IMR-90 (cell line): Measurements from ENCODE around the gene ABTB2. TPM values are rescaled to one million over a fixed set of nuclear protein-coding genes. Genes with fewer than 3 reads are reported as not detected.

Experiments used
- ATAC-seq: fragments of 200-7000 bp; cut with Tn5 transposase; 2 replicates; pipeline ENCODE4 v1.9.1; 2020; ENCODE audit warnings: low read depth, mild to moderate bottlenecking, moderate library complexity
- BruUV-seq: library from RNA; stranded (reverse); fragments of 400-500 nt; replicated peaks from 2 replicates; lab custom pipeline; 2021; lab: Mats Ljungman, UMichigan
- CTCF ChIA-PET: fragments of 300-600 bp; formaldehyde crosslinking; extraction: SDS; loops from one replicate; lab custom pipeline; 2021; ENCODE audit warnings: antibody characterized with exemption; lab: Yijun Ruan, JAX
- POLR2A ChIA-PET: fragments of 300-600 bp; sonication (Branson Sonifier 250); formaldehyde crosslinking; loops from one replicate; lab custom pipeline; 2022; ENCODE audit warnings: antibody characterized with exemption; ENCODE audit not compliant: unreplicated experiment; lab: Charles Lee
- DNase-seq: peaks from one replicate; pipeline ENCODE4 v3.0.0; 2013
- H2AFZ ChIP-seq: replicated peaks from 2 replicates; pipeline ENCODE3; 2013; ENCODE audit warnings: low read length, mild to moderate bottlenecking; ENCODE audit not compliant: poor library complexity
- H2AK5ac ChIP-seq: 2 replicates; pipeline ENCODE4 v1.6.1; 2013; ENCODE audit warnings: low read depth, low read length, inconsistent platforms
- H2AK9ac ChIP-seq: replicated peaks from 2 replicates; pipeline ENCODE3; 2013; ENCODE audit warnings: mild to moderate bottlenecking, low read depth, low read length, moderate library complexity; ENCODE audit not compliant: poor library complexity
- H2BK120ac ChIP-seq: 2 replicates; pipeline ENCODE4 v1.6.1; 2013; ENCODE audit warnings: low read depth, low read length, inconsistent platforms
- H2BK15ac ChIP-seq: 3 replicates; pipeline ENCODE4 v1.6.1; 2013; ENCODE audit warnings: low read depth, low read length, inconsistent platforms
- H2BK20ac ChIP-seq: 2 replicates; pipeline ENCODE4 v1.6.1; 2013; ENCODE audit warnings: low read depth, mild to moderate bottlenecking, inconsistent platforms, low read length, moderate library complexity
- H2BK5ac ChIP-seq: 2 replicates; pipeline ENCODE4 v1.6.1; 2013; ENCODE audit warnings: mild to moderate bottlenecking, low read depth, low read length, inconsistent platforms; ENCODE audit not compliant: poor library complexity, severe bottlenecking
- H3K14ac ChIP-seq: replicated peaks from 2 replicates; pipeline ENCODE4 v1.6.1; 2013; ENCODE audit warnings: low read depth, low read length, inconsistent platforms
- H3K18ac ChIP-seq: 2 replicates; pipeline ENCODE4 v1.6.1; 2013; ENCODE audit warnings: low read depth, low read length, control low read depth
- H3K23ac ChIP-seq: 2 replicates; pipeline ENCODE4 v1.6.1; 2013; ENCODE audit warnings: low read depth, low read length, inconsistent platforms
- H3K27ac ChIP-seq: 2 replicates; pipeline ENCODE4 v1.5.1; 2013; ENCODE audit warnings: mild to moderate bottlenecking, control low read depth, low read length; ENCODE audit not compliant: insufficient read depth
- H3K27me3 ChIP-seq: 2 replicates; pipeline ENCODE4 v1.6.1; 2013; ENCODE audit warnings: low read length; ENCODE audit not compliant: control insufficient read depth, insufficient read depth
- H3K36me3 ChIP-seq: 2 replicates; pipeline ENCODE4 v1.6.1; 2013; ENCODE audit warnings: low read length, mixed read lengths; ENCODE audit not compliant: control insufficient read depth, insufficient read depth
- H3K4ac ChIP-seq: 2 replicates; pipeline ENCODE4 v1.6.1; 2013; ENCODE audit warnings: low read depth, low read length, inconsistent platforms
- H3K4me1 ChIP-seq: 2 replicates; pipeline ENCODE4 v1.6.1; 2013; ENCODE audit warnings: low read length, mixed read lengths; ENCODE audit not compliant: control insufficient read depth, insufficient read depth
- H3K4me2 ChIP-seq: 2 replicates; pipeline ENCODE4 v1.6.1; 2013; ENCODE audit warnings: low read depth, mild to moderate bottlenecking, control low read depth, low read length, moderate library complexity
- H3K4me3 ChIP-seq: 2 replicates; pipeline ENCODE4 v1.5.1; 2013; ENCODE audit warnings: low read depth, mild to moderate bottlenecking, control low read depth, low read length, moderate library complexity; ENCODE audit not compliant: insufficient read depth
- H3K56ac ChIP-seq: 2 replicates; pipeline ENCODE4 v1.6.1; 2013; ENCODE audit warnings: low read length, inconsistent platforms; ENCODE audit not compliant: insufficient read depth; ENCODE audit errors: extremely low read depth
- H3K79me1 ChIP-seq, 2 experiments: 2 replicates each; pipeline ENCODE4 v1.6.1; 2013; ENCODE audit warnings: low read length in 2 of 2, inconsistent platforms in 1 of 2, low read depth in 1 of 2
- H3K9ac ChIP-seq: 2 replicates; pipeline ENCODE4 v1.6.1; 2013; ENCODE audit warnings: low read depth, low read length, control low read depth
- H3K9me1 ChIP-seq: 2 replicates; pipeline ENCODE4 v1.6.1; 2013; ENCODE audit warnings: low read length, inconsistent platforms; ENCODE audit not compliant: insufficient read depth
- H3K9me3 ChIP-seq: 2 replicates; pipeline ENCODE4 v1.6.1; 2013; ENCODE audit warnings: low read length; ENCODE audit not compliant: control insufficient read depth, insufficient read depth
- H4K20me1 ChIP-seq: 2 replicates; pipeline ENCODE4 v1.6.1; 2013; ENCODE audit warnings: low read length, inconsistent platforms; ENCODE audit not compliant: insufficient read depth
- H4K5ac ChIP-seq: 2 replicates; pipeline ENCODE4 v1.6.1; 2013; ENCODE audit warnings: mild to moderate bottlenecking, low read depth, low read length, control low read depth
- H4K8ac ChIP-seq, 2 experiments: 2 replicates each; pipeline ENCODE4 v1.6.1; 2013; ENCODE audit warnings: low read depth in 2 of 2, low read length in 2 of 2, control low read depth in 1 of 2, inconsistent platforms in 1 of 2
- H4K91ac ChIP-seq: 2 replicates; pipeline ENCODE4 v1.6.1; 2013; ENCODE audit warnings: low read depth, low read length, inconsistent platforms; ENCODE audit not compliant: insufficient read depth
- MXI1 ChIP-seq: IDR thresholded peaks from 2 replicates; pipeline ENCODE4 v1.6.1; 2012; ENCODE audit warnings: low read depth, mild to moderate bottlenecking, low read length, moderate library complexity, borderline replicate concordance
- WGBS, 2 experiments: methylation state at CpG; one replicate each; pipeline versions ENCODE4 v1.1.5 to v1.1.7; 2013; ENCODE audit warnings: missing lambda C conversion rate in 2 of 2; ENCODE audit not compliant: insufficient read length in 1 of 2; ENCODE audit errors: extremely low coverage in 2 of 2; 5-methylcytosine and 5-hydroxymethylcytosine counted together
- dilution Hi-C: fragments of 300-500 bp; cut with HindIII; formaldehyde crosslinking; loops from one replicate; pipeline ENCODE4 v1.14.3; 2018; ENCODE audit warnings: low sequenced_read_pairs; ENCODE audit not compliant: unreplicated experiment
- in situ Hi-C: fragments of 300-500 bp; cut with MboI; formaldehyde crosslinking; loops from 3 replicates; pipeline ENCODE4 v1.14.3; 2019; ENCODE audit warnings: low sequenced_read_pairs, inconsistent platforms, mixed read lengths
- intact Hi-C: fragments of 100-400 bp; cut with micrococcal nuclease; formaldehyde crosslinking; loops from 2 replicates; pipeline ENCODE4 v1.10.0; 2022
- polyA plus RNA-seq, 3 experiments: library from polyadenylated mRNA; depleted of rRNA; stranded (reverse); fragments of >200 nt; gene quantifications; 2 replicates each; pipeline ENCODE4 v1.2.3, GENCODE V29; 2012; ENCODE audit warnings: low replicate concordance in 1 of 3
- total RNA-seq: library from RNA; depleted of rRNA; stranded (reverse); fragments of >200 nt; gene quantifications from 2 replicates; pipeline ENCODE4 v1.2.3, GENCODE V29; 2012
- TF ChIP-seq, protein P1 (sequence below): fragments of 150-350 bp; IDR thresholded peaks from 2 replicates; pipeline ENCODE4 v1.6.1; 2017; ENCODE audit warnings: mild to moderate bottlenecking, antibody characterized with exemption, low read length, low read depth
- TF ChIP-seq, protein P2 (sequence below): fragments of 150-350 bp; IDR thresholded peaks from 2 replicates; pipeline ENCODE4 v1.6.1; 2016; ENCODE audit warnings: low read depth, mild to moderate bottlenecking, low read length, moderate library complexity, borderline replicate concordance

The ABTB2 gene
- total and polyA plus RNA-seq, 2 of the 4 experiments (the other 2 are of a cell fraction) = 0.18 to 2.0 TPM

DNA sequence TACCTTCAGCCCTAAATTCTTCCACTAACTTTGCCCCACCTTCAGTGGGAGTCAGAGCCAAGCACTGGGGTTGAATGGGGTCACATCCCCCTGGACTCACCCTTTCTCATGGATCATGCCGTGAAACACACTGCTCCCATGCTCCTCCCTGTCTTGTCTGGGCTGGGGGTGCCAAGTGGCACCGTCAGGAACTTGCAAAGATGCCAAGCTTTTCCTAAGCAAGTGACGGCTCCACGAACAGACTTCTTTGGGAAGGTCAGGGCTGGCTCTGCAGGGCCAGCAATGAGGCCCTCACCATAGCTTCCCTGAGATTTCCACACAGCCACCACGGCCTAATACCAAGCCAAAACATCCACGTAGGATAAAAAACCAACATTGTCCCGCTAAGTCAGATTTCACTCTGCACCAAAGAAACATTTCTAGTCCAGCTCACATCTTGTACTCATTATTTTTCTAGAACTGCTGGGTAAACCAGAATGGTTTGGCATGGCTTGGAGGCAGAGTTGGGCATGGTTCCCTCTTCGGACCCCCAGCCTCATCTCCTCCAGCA, 175.9 kb downstream of the ABTB2 start:
- Histone ChIP-seq H3K9ac (no peak overlapping the region), H3K4me1 (peaks cover 5% of the 10 kb centered on the region; the same call in 1 of the 2 replicates), H3K36me3 (no peaks in the 10 kb centered on the region), H4K20me1 (no peaks in the 10 kb centered on the region), H2AK9ac (no peak overlapping the region), H3K14ac (no peak overlapping the region), H3K9me1 (no peaks in the 10 kb centered on the region), H3K4me2 (no peak overlapping the region), H2AFZ (no peak overlapping the region), H2BK5ac (no peak overlapping the region), H2BK20ac (no peak overlapping the region), H3K23ac (no peak overlapping the region), H3K27me3 (peaks cover 3% of the 10 kb centered on the region; the same call in 1 of the 2 replicates), H3K56ac (no peak overlapping the region), H3K79me1 (no peaks in the 10 kb centered on the region), H4K5ac (no peak overlapping the region), H2AK5ac (no peak overlapping the region), H3K9me3 (no peaks in the 10 kb centered on the region), H2BK15ac (no peak overlapping the region), H3K27ac (no peak overlapping the region), H3K4me3 (no peak overlapping the region), H4K91ac (no peak overlapping the region), H2BK120ac (no peak overlapping the region), H3K4ac (no peak overlapping the region), H4K8ac (no peak overlapping the region), H3K18ac (no peak overlapping the region)
- TF ChIP-seq, protein P1, sequence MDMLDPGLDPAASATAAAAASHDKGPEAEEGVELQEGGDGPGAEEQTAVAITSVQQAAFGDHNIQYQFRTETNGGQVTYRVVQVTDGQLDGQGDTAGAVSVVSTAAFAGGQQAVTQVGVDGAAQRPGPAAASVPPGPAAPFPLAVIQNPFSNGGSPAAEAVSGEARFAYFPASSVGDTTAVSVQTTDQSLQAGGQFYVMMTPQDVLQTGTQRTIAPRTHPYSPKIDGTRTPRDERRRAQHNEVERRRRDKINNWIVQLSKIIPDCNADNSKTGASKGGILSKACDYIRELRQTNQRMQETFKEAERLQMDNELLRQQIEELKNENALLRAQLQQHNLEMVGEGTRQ = no peak
- no peak for TF ChIP-seq MXI1
- TF ChIP-seq, protein P2, sequence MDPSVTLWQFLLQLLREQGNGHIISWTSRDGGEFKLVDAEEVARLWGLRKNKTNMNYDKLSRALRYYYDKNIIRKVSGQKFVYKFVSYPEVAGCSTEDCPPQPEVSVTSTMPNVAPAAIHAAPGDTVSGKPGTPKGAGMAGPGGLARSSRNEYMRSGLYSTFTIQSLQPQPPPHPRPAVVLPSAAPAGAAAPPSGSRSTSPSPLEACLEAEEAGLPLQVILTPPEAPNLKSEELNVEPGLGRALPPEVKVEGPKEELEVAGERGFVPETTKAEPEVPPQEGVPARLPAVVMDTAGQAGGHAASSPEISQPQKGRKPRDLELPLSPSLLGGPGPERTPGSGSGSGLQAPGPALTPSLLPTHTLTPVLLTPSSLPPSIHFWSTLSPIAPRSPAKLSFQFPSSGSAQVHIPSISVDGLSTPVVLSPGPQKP = no peak
- WGBS, 2 experiments = 100% methylated on average over 3 of the region's 8 CpGs; no CpG with 5 or more reads in 1 of the 2 experiments
- DNase-seq = no peak
- intact Hi-C loops (no loop called here), dilution Hi-C loops (loop anchor here (25.0 kb wide), 1 partner anchor 155 kb away; no protein-coding TSS in a partner anchor), in situ Hi-C loops (no loop called here)
- ChIA-PET POLR2A (no interaction called here), CTCF (no interaction called here)
- BruUV-seq = no TSS peak
- ATAC-seq = no peak
